SK-N-SH treated with all-trans-retinoic acid at 6 μM for 48 hours (cell line): ENCODE data around the gene PPFIA1.

Source experiments
- ATAC-seq: fragments of 200-7000 bp; cut with Tn5 transposase; 3 replicates; pipeline ENCODE4 v1.9.1; 2020; ENCODE audit warnings: mild to moderate bottlenecking, moderate library complexity
- ARNTL ChIP-seq: fragments of 450-650 bp; formaldehyde crosslinking; IDR thresholded peaks from 2 replicates; pipeline ENCODE4 v1.5.0; 2020; ENCODE audit warnings: low read depth, mild to moderate bottlenecking, moderate library complexity, borderline replicate concordance
- BACH2 ChIP-seq: fragments of 250-450 bp; sonication (Bioruptor Pico); IDR thresholded peaks from 2 replicates; pipeline ENCODE4 v1.9.0; 2021; ENCODE audit warnings: mild to moderate bottlenecking, borderline replicate concordance
- CREB5 ChIP-seq: fragments of 250-450 bp; sonication (Bioruptor Pico); IDR thresholded peaks from 2 replicates; pipeline ENCODE4 v1.5.1; 2020; ENCODE audit warnings: low read depth, mild to moderate bottlenecking, moderate library complexity
- CSDC2 ChIP-seq: fragments of 250-450 bp; sonication (Bioruptor Pico); IDR thresholded peaks from 2 replicates; pipeline ENCODE4 v1.5.0; 2020; ENCODE audit warnings: mild to moderate bottlenecking, moderate library complexity
- CSRNP3 ChIP-seq: fragments of 250-450 bp; sonication (Bioruptor Pico); IDR thresholded peaks from 2 replicates; pipeline ENCODE4 v1.5.1; 2021; ENCODE audit warnings: mild to moderate bottlenecking, moderate library complexity
- ESRRG ChIP-seq: fragments of 250-450 bp; sonication (Bioruptor Pico); IDR thresholded peaks from 2 replicates; pipeline ENCODE4 v1.6.1; 2021; ENCODE audit warnings: mild to moderate bottlenecking
- GLIS3 ChIP-seq: fragments of 250-450 bp; sonication (Bioruptor Pico); IDR thresholded peaks from 2 replicates; pipeline ENCODE4 v1.5.0; 2020; ENCODE audit warnings: mild to moderate bottlenecking, moderate library complexity
- ISL1 ChIP-seq: fragments of 250-450 bp; sonication (Bioruptor Pico); IDR thresholded peaks from 2 replicates; pipeline ENCODE4 v2.1.2; 2022; ENCODE audit warnings: mild to moderate bottlenecking, moderate library complexity
- OSR1 ChIP-seq: fragments of 250-450 bp; sonication (Bioruptor Pico); IDR thresholded peaks from 2 replicates; pipeline ENCODE4 v1.8.0; 2022; ENCODE audit warnings: moderate library complexity, mild to moderate bottlenecking, inconsistent platforms
- PATZ1 ChIP-seq: fragments of 250-450 bp; sonication (Bioruptor Pico); IDR thresholded peaks from 2 replicates; pipeline ENCODE4 v1.8.0; 2020; ENCODE audit warnings: mild to moderate bottlenecking, moderate library complexity, borderline replicate concordance
- POU6F1 ChIP-seq: fragments of 250-450 bp; sonication (Bioruptor Pico); IDR thresholded peaks from 2 replicates; pipeline ENCODE4 v1.8.0; 2021; ENCODE audit warnings: low read depth, mild to moderate bottlenecking, moderate library complexity, borderline replicate concordance
- PPARA ChIP-seq: fragments of 250-450 bp; sonication (Bioruptor Pico); IDR thresholded peaks from 2 replicates; pipeline ENCODE4 v1.5.0; 2020; ENCODE audit warnings: mild to moderate bottlenecking, borderline replicate concordance
- RARB ChIP-seq: fragments of 250-450 bp; sonication (Bioruptor Pico); IDR thresholded peaks from 2 replicates; pipeline ENCODE4 v1.8.0; 2021; ENCODE audit warnings: mild to moderate bottlenecking, moderate library complexity
- SNAI2 ChIP-seq: fragments of 250-450 bp; sonication (Bioruptor Pico); IDR thresholded peaks from 2 replicates; pipeline ENCODE4 v1.5.0; 2020; ENCODE audit warnings: mild to moderate bottlenecking, moderate library complexity
- TOX ChIP-seq: fragments of 250-450 bp; sonication (Bioruptor Pico); IDR thresholded peaks from 2 replicates; pipeline ENCODE4 v1.8.0; 2021; ENCODE audit warnings: mild to moderate bottlenecking, moderate library complexity, borderline replicate concordance
- TSHZ2 ChIP-seq: fragments of 250-450 bp; sonication (Bioruptor Pico); IDR thresholded peaks from 2 replicates; pipeline ENCODE4 v1.5.0; 2020; ENCODE audit warnings: mild to moderate bottlenecking, moderate library complexity
- ZC3H10 ChIP-seq: fragments of 250-450 bp; sonication (Bioruptor Pico); IDR thresholded peaks from 2 replicates; pipeline ENCODE4 v1.5.1; 2021; ENCODE audit warnings: mild to moderate bottlenecking, moderate library complexity
- ZFP30 ChIP-seq: fragments of 450-650 bp; formaldehyde crosslinking; IDR thresholded peaks from 2 replicates; pipeline ENCODE4 v1.5.0; 2022; ENCODE audit warnings: mild to moderate bottlenecking, moderate library complexity
- ZNF565 ChIP-seq: fragments of 450-650 bp; formaldehyde crosslinking; conservative IDR thresholded peaks from 2 replicates; pipeline ENCODE4 v1.5.0; 2020; ENCODE audit warnings: low read depth, mild to moderate bottlenecking, moderate library complexity
- ZNF70 ChIP-seq: fragments of 450-650 bp; formaldehyde crosslinking; IDR thresholded peaks from 2 replicates; pipeline ENCODE4 v1.5.0; 2020; ENCODE audit warnings: mild to moderate bottlenecking, moderate library complexity
- ZNF8 ChIP-seq: fragments of 450-650 bp; formaldehyde crosslinking; IDR thresholded peaks from 2 replicates; pipeline ENCODE4 v1.5.0; 2020; ENCODE audit warnings: mild to moderate bottlenecking, moderate library complexity

Gene PPFIA1

GRCh38 chr11:70317581-70318305, 47.3 kb downstream of the PPFIA1 start (continued):
- no peak for TF ChIP-seq ZNF8 (CRISPR knock-in tag)
- TF ChIP-seq ARNTL (CRISPR knock-in tag), result no peak
- TF ChIP-seq PATZ1 (CRISPR knock-in tag), result no peak
- TF ChIP-seq ISL1, result no peak
- no peak for TF ChIP-seq OSR1 (CRISPR knock-in tag)
- TF ChIP-seq RARB, result no peak
- TF ChIP-seq CSDC2 (CRISPR knock-in tag), result no peak
- TF ChIP-seq CSRNP3 (CRISPR knock-in tag), result no peak
- TF ChIP-seq PPARA (CRISPR knock-in tag), result no peak
- TF ChIP-seq SNAI2 (CRISPR knock-in tag), result no peak

- TF ChIP-seq CSDC2 (CRISPR knock-in tag) (no peak), ZC3H10 (CRISPR knock-in tag) (no peak), ZNF70 (CRISPR knock-in tag) (no peak), ISL1 (no peak), ZNF565 (no peak), POU6F1 (no peak), CREB5 (CRISPR knock-in tag) (no peak), RARB (no peak), ZFP30 (CRISPR knock-in tag) (no peak), GLIS3 (CRISPR knock-in tag) (no peak), SNAI2 (CRISPR knock-in tag) (no peak), ESRRG (CRISPR knock-in tag) (no peak), PATZ1 (CRISPR knock-in tag) (no peak), BACH2 (no peak), ARNTL (CRISPR knock-in tag) (no peak), OSR1 (CRISPR knock-in tag) (no peak), CSRNP3 (CRISPR knock-in tag) (no peak)
- no peak for ATAC-seq
Observed at GRCh38 chr11:70319396-70320076, 49.0 kb downstream of the PPFIA1 start.

- no peak for ATAC-seq
- no peak for TF ChIP-seq TOX (CRISPR knock-in tag)
- no peak for TF ChIP-seq PPARA (CRISPR knock-in tag)
- no peak for TF ChIP-seq TSHZ2 (CRISPR knock-in tag)
- no peak for TF ChIP-seq ZC3H10 (CRISPR knock-in tag)
- no peak for TF ChIP-seq RARB
- TF ChIP-seq ZFP30 (CRISPR knock-in tag), result no peak
- no peak for TF ChIP-seq POU6F1
Observed at GRCh38 chr11:70322666-70323065, 52.2 kb downstream of the PPFIA1 start.
